ENCODE data around the gene ARHGEF19.
A peak's percentile ranks its signal among the peaks of the same experiment; 100 is the strongest.
"Not testable (repeated sequence)": the region's sequence is repeated elsewhere in the genome, so short reads cannot be mapped to it uniquely, and the experiment has no call there.

The ARHGEF19 gene

DNA sequence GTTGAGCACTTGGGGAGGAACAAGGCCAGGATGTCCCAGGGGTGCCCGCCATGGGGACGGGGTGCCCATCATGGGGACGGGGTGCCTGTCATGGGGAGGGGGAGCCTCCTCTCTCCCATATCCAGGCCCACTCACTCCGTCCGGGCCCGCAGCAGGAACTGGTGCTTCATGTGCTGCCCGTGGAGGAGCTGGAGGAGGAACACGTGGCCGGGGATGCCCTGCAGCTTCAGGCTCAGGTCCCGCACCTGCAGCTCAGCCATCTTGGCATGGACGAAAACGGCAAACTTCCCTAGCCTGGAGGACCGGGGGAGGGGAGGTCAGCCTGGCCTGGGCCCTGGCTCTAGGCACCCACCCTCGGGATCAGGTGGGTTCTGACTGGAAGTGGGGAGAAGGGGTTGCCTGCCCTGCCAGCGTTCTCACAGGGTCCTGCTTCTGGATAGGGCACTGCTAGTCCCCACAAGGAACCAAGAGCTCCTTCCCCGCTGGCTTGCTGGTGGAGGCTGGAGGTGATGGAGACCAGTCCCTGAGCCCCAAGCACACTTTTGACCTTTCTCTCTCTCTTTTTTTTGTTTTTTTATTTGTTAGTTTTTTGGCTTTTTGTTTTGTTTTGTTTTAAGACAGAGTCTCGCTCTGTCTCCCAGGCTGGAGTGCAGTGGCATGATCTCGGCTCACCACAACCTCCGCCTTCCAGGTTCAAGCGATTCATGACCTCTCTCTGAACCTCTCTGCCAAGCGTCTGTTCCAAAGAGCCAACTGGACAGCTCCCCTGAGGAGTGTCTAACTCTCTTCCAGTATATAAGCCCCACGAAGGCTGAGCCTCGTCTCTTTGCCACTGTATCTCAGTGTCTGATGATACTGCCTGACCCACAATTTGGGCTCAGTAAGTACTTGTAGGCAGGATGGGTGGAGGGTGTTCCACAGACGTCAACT is 9.9 kb downstream of the ARHGEF19 start:
- DNase-seq = no peak

DNA sequence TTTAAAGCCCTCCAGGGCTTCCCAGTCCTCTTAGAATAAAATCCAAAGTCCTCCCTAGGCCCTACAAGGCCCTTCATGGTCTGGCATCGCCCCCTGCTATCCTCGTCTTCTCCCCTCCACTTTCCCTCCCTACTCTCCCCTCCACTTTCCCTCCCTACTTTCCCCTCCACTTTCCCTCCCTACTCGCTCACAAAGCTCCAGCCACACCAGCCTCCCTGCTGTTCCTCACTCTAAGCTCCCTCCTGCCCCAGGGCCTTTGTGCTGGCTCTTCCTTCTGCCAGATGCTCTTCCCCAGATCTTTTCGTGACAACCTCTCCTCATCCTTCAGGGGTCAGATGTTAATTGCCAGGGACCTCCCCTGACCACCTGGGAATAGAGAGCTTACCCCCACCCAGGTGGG is 12.8 kb downstream of the ARHGEF19 start:
- no peak for DNase-seq

DNA sequence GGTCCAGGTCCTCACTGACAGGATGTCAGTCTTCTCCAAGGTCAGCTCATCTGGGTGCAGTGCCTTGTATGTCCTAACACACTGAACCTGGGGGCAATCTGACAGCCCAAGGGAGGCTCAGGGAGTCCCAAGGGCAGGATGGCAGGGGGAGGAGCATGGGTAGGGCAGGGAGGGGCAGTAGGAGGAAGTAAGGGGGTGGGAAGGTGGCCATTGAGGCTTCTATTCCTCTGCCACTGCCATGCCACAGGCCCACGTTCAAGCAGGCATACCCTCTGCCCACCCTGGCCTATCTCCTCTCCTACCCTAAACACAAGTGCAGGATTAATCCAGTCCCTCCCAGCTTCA is 13.3 kb downstream of the ARHGEF19 start:
- DNase-seq = no peak

DNA sequence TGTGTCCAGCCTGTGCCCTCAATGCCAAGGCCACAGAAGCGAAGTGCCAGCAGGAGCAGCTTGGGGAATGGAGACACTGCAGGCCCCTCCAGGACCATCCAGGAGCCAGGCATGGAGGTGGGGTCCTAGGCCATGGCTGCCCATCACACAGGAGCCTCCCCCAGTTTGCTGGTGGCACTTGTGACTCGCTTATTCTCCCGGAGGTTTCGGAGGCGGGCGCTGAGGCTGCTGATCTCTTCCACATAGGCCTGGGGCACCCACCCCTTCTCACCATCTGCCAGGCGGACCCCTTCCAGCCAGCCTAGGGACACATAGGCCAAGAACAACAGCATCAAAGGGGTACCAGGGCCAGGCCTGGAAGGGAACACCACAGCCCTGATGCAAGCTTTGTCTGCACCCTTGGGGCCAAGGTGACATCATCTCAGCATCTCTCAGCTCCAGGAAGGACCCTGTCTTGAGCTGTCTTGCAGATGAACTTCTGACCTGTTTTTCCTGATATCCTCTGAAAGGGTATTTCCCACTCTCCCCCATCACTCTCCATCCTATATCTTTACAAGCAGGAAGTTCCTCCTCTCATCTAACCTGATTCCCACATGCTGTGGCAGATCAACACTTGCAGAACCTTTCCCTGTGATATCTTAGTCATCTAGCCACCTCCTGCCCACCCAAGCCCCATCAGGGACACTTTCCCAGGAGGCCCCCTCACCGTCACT is 13.9 kb downstream of the ARHGEF19 start:
- no peak for DNase-seq

DNA sequence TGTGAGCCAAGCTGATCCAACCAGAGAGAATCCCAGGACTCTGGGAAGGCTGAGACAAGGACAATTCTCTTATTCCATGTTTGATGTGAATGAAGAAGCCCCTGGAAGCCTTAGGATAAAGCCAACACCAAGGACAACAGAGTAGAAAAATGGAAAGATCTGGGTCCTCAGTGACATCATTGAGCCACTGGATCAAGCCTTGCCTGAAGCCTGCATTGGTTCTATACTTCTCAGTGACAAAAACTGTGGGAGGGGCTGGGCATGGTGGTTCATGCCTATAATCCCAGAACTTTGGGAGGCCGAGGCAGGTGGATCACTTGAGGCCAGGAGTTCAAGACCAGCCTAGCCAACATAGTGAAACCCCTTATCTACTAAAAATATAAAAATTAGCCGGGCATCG is 15.6 kb downstream of the ARHGEF19 start:
- no peak for DNase-seq

DNA sequence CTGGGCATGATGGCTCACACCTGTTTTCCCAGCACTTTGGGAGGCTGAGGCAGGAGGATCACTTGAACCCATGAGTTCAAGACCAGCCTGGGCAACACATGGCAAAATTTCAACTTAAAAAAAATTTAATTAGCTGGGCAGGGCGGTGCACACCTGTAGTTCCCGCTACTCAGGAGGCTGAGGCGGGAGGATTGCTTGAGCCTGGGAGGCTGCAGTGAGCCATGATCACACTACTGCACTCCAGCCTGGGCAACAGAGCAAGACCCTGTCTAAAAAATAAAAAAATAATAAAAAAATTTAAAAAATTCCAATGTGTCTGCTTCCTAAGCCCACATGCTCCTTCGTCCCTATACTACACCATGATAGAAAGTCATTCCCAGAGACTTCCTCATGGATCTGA is 16.3 kb downstream of the ARHGEF19 start:
- DNase-seq = not testable (repeated sequence)

DNA sequence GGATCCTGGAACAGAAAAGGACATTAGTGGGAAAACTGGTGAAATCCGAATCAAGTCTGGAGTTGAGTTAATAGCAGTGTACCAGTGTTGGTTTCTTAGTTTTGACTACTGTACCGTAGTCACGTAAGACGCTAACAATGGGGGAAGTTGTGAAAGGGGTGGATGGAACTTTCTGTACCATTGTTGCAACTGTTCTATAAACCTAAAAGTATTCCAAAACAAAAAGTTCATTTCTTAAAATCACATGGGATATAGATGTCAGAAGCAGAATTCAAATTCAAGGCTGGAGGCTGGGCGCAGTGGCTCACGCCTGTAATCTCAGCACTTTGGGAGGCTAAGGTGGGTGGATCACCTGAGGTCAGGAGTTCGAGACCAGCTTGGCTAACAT is 16.9 kb downstream of the ARHGEF19 start:
- no peak for DNase-seq

DNA sequence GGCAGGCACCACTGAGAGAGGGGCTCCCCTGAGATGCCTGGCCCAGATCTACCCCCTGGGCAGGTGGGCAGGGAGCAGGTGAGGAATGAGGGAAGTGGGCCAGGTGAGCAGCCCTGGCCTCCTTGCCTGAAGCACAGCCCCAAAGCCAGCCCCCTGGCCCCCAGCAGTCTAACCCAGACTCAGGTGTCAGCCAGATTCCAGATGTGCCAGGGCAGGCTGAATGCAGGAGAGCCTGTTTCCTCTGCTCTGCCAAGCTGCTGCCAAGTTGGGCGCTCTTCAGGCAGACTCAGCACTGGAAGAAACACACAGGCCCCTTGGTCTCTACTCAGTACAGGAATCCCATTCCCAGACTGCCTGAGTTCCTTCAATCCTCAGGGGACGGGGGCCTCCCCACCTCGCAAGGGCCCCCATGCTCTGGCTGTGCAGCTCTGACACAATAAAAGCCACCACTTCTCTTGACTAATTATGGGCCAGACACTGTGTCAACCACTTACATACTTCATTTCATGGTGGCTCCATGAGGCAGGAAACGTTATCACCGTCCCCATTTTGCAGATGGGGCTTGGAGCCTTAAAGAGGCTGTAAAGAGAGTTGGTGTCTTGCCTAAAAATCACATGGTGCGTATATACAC is 20.4 kb downstream of the ARHGEF19 start:
- DNase-seq = no peak

DNA sequence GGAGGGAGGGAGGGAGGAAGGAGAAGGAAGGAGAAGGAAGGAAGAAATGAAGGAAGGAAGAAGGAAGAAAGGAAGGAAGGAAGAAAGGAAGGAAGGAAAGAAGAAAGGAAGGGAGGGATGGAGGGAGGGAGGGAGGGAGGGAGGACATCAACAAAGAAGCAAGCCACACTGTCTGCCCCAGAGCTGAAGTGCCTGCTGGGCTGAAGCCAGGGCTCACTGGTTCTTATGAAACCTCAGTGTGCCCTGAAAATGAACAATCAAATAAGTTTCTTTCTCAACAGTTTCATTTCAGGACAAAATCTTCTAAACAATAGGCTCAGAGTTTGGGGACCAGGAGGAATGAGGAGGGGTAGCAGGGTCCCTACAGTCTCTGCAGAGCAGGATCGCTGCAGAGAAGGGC is 21.1 kb downstream of the ARHGEF19 start:
- DNase-seq = no peak

DNA sequence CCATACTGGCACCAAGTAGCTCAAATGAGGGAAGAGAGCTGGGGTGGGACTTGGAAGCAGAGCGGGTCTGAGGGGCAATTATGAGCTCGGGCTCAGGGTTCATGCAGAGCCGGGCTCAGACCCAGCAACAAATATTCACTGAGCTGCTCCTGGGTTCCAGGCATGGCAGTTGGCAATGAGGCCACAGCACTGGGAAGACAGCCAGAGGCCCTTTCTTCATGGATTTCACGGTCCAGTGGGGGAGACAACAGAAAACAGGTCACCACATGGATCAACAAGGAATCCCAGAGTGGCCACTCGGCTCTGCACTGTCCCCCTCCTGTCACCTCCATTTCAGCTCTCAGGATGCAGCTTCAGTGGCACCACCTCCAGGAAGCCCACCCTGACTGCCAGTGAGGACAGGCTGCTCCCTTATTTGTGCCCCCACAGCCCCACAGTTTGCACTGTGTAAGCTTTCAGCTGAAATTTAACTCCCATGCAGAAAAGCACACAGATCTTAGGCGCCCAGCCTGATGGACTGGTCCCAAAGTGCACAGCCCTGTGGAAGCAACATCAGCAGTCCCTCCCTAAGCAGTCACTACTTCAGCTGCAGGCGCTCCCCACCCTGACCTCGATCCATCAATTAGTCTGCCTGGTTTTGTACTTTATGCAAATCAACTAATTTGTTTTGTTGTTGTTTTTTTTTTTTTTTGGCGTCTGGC is 22.4 kb downstream of the ARHGEF19 start:
- DNase-seq = no peak

DNA sequence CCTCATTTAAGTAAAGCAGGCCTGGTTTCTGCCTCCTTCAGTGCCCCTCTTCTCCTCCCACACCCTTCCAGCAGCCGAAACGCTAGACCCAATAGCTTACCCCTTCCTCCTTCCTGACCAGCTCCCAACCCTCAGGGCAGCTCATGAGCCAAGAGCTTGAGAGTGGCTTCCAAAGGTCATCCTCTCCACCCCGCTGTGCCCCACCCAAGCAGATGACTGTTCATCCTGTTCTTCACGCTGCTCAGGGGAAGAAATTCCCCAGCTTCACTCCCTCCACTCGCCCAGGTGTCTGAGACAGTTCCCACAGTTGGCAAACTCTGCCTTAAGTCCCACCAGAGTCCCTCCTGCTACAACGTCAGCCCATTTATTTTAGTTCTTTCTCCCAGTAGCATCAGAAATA is 23.4 kb downstream of the ARHGEF19 start:
- no peak for DNase-seq

DNA sequence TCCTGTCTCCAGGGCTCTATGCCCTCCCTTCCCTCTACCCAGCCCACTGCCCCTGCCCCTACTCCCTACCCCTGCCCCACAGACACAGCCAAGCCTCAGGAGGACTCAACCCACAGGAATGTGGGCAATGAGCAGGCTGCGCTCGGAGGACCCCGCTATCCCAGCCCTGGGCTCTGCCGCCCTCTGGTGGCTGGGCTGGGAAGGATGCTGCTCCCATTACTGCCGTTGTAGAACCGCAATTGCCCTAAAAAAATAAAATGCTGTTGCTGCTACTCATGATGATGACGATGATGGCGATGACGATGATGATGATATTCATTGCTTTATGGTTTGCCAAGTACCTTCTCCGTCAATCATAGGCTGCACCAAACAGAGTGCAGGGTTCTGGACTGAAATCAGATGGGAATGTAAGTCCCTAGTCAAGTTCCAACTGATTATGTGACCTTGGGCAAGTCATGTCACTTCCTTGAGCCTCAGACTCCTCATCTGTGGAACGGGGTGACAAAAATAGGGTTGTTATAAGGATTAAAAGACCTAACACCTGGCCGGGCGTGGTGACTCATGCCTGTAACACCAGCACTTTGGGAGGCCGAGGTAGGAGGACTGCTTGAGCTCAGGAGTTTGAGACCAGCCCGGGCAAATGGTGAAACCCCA is 24.6 kb downstream of the ARHGEF19 start:
- DNase-seq = peak; percentile 60

DNA sequence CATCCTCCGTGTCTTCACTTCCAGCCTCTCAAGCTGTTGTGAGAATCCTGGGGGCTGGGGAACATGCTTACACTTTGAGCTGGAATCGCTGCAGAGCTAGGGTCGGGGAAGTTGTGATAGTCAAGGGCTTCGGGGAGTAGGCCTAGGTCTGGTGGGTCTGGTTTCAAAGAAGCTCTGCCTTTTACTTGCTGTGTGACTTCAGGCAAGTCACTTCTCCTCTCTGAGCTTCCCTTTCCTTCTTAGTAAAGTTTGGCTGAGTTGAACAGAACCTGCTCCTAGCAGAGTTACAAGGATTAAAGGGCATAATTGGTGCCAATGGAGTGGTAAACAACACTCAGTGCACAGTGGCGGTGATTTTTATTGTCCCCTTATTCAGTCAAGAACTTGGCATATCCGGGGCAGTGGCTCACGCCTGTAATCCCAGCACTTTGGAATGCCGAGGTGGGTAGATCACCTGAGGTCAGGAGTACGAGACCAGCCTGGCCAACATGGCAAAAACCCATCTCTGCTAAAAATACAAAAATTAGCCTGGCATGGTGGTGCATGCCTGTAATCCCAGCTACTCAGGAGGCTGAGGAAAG is 25.7 kb downstream of the ARHGEF19 start:
- no peak for DNase-seq

DNA sequence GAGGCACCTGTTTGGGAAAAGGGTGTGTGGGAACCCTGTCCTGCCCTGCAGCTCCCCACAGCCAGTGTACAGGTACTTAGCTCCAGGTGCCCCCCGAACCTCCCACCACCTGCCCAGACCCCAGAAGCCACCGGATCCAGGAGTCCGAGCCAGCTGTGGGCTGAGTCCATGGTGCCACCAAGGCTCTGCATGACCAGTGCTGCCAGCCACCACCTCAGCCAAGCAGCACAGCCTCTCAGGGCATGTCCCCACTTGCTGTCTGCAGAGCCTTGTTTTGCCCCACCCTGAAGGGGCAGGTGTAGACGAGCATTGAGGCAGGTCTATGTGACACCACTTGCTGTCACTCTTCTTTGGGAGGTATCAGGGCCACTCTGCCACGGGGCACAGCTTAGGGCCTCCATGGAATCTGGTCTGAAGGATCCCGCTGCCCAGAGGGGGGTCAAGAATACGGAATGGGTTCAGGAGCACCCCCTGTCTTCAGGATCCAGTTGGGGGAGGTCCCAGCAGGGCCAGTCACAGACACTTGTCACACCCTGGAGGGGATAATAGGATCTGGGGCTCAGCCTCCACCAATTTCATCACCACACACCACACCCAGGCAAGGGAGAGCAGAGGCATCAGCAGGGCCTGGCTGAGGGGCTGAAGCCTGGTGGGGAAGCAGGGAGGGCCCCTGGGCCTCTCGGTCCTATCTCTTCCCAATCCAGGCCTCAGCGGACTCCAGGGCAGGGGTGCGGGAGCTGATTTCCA is 27.7 kb downstream of the ARHGEF19 start:
- no peak for DNase-seq

DNA sequence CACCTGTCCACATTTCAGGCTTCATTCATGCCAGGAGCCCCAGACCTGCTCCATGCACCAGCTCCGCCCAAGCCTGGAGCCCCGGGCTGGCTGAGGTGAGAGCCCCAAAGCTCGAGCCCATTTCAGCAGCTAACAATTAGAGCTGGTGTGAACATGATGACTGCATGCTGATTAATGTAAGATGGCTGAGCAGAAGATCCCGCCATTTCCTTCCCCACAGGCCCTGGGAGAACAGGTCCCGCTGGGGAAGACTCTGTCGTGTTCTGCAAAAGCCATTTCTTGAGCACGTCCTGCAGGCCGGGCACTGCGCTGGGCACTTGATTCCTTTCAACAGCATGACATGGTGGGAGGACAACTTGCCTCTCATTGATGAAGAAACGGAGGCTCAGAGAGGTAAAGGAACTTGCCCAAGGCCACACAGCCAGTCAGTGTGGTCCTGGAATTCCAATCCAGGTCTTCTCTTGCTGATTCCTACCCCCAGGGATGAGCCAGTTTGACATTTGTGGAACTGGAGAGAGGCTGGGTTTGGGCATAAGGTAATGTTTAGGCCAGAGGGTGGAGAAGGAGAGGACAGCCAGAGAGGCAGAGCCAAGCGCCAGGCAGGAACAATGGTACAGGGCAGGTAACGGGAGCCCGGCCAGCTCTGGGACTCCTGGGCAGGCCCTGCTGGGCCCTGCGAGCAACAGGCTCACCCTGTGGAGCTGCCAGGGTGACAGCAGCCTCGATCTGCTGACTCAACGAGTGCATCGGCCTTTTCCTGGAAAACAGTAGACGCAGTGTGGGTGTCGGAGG is 28.5 kb downstream of the ARHGEF19 start:
- DNase-seq = no peak

DNA sequence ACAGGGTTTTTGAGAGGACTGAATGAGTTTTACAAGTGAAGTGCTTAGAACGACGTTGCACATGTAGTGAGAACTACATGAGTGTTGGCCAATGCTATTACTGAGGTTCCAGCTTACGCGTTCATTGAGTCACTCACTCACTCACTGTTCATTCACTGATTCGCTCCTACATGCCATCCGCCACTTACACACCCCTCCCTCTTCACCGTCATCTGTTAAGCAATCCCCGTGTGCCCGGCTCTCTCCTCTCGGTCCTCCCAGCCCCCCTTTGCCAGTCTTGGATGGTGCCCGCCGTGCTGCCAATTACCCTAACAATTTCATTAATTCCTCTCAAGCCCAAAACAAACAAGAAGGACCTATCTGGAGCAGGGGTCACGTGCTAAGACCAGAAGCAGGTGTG is 29.3 kb downstream of the ARHGEF19 start:
- DNase-seq = no peak

DNA sequence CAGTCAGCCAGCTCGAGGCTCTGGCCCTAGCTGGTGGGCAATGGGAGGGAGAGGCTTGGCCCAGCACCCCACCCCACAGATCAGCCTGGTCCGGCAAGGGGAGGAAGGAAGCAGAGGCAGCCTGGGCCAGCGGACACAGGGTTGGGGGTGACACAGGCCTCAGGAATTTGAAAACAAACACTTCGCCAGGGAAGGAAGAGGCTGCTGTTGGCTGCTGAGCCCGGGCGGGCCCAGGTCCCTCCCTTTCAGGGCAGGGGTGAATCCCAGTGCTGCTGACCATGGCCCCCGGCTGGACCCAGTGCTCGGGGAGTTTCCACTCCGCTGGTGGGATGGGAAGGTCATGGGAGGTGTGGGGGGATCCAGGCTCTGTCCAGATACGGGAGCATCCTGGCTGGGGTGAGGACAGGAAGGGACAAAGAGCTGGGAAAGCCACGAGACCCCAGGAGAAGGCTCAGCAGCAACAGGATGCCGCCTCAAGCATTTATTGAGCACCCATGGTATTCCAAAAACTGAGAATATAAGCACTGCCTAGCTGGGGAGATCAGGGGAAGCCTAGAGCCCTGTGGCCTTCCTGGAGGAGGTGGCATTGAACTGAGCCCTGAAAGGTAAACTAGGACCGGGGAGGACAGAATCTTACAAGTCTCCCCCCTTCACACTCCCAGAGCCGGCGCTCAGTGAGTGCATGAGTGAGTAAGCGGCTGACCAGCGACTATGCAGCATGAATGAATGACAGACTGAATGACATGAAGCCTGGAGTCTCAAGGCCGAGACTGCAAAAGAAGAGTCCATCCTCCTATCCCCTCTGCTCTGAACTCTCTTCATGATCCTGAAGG is 30.3 kb downstream of the ARHGEF19 start:
- no peak for DNase-seq

DNA sequence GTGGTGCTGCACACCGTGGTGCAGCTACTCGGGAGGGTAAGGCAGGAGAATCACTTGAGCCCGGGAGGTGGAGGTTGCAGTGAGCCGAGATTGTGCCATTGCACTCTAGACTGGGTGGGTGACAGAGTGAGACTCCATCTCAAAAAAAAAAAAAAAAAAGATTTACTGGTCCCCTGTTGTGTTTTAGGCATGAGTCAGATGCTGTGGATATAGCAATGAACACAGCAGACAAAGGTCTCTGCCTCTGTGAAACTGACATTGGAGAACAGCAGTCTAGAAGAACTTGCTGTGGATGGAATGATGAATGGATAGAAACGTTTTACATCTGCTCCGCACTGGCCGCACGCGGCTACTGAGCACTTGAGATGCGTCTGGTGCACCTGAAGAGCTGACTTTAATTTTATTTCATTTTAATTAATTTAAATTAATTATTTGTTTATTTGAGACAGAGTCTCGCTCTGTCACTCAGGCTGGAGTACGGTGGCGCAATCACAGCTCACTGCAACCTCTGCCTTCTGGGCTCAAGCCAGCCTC is 32.1 kb downstream of the ARHGEF19 start:
- DNase-seq = no peak
